ENCODE results near the gene CMTM3. TPM values are rescaled to one million over a fixed set of nuclear protein-coding genes. Genes with fewer than 3 reads are reported as not detected.
A peak's percentile ranks its signal among the peaks of the same experiment; 100 is the strongest.

The CMTM3 gene
- total and polyA plus RNA-seq, 9 of the 15 experiments (the other 6 are each of a cell fraction or from before 2014, with no cell fraction given) = 4.6 to 33.4 (median 17.5) TPM

GRCh38 chr16:66603537-66604375 lies 748 bp upstream of the CMTM3 start (continued):
- peak; percentile 75; the same call in 1 of the 2 replicates for TF ChIP-seq ID3 (CRISPR knock-in tag; IDR thresholded peaks at IDR 0.05)
- TF ChIP-seq ID3 (tag; IDR thresholded peaks at IDR 0.05) = peak; percentile 95
- TF ChIP-seq BCL6 (CRISPR knock-in tag; IDR thresholded peaks at IDR 0.05) = peak; percentile 51; the same call in 1 of the 2 replicates
- no peak for TF ChIP-seq CHD7 (IDR thresholded peaks at IDR 0.05; ENCODE audit: low read depth, low read length)
- TF ChIP-seq CBX5 (IDR thresholded peaks at IDR 0.05; ENCODE audit: borderline replicate concordance, low read depth) = no peak
- no peak for TF ChIP-seq STAT6 (CRISPR knock-in tag; IDR thresholded peaks at IDR 0.05)
